ENCODE measurements around the gene CFAP57. TPM values are rescaled to one million over a fixed set of nuclear protein-coding genes. Genes with fewer than 3 reads are reported as not detected.

The CFAP57 gene
- total and polyA plus RNA-seq, 2 of the 13 experiments (the other 11 are each of a cell fraction or from before 2014, with no cell fraction given), result 0.01 TPM; not detected in 1

DNA sequence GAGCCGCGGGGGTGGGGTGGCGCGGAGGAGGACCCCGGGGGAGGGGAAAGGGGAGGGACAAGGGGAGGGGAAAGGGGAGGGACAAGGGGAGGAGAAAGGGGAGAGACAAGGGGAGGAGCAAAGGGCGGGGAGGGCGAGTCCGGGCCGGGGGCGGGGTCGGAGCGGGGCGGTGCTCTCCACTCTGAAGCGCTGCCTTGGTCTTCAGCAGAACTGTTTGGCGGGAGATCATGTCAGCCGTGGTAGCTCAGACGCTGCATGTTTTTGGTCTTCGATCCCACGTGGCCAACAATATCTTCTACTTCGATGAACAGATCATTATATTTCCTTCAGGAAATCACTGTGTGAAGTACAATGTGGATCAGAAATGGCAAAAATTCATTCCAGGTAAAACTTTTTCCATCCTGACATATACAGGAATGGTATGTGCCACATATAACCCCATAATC is 420 bp downstream of the CFAP57 start:
- peaks cover 8 to 29% of the 10 kb centered on the region in 2 experiments for H3K36me3 ChIP-seq (replicated peaks in 1 of 2; ENCODE audit: control insufficient read depth in 1 of 2, insufficient read depth in 2 of 2, low read length in 2 of 2)
- peak overlapping the region; percentile 79 to 97 (median 87) for H3K4me3 ChIP-seq (replicated peaks in 1 of 3; ENCODE audit: insufficient read depth in 1 of 3, low read depth in 2 of 3, low read length in 3 of 3)
- H3K9me3 ChIP-seq (ENCODE audit: low read length), result no peaks in the 10 kb centered on the region
- 2% methylated on average over 20 of the region's 20 CpGs for WGBS (ENCODE audit: low lambda C conversion rate)
- no TSS peak for BruUV-seq (replicated peaks)
- peak overlapping the region; percentile 84 for H2AFZ ChIP-seq (ENCODE audit: low read length)
- H4K20me1 ChIP-seq (ENCODE audit: insufficient read depth, low read length), result no peaks in the 10 kb centered on the region
- POLR2A ChIA-PET, result interaction anchor here (1.0 to 2.2 kb wide), 3 partner anchors 34 to 477 kb away, joined by 3 to 8 read pairs (median 6); partner anchors contain the start of gene KDM4A
- CTCF ChIA-PET (ENCODE audit: low intra/inter-chr PET ratio, low total read pairs), result no interaction called here
- H3K4me2 ChIP-seq (ENCODE audit: low read depth, low read length), result peak overlapping the region; percentile 92
- DNase-seq (ENCODE audit: low spot score) (peak; percentile 69), FAIRE-seq (peak; percentile 59), ATAC-seq (peak; percentile 87)
- in situ Hi-C loops (cut with HindIII; ENCODE audit: extremely low pct_ligation_motif_present, low pct_unique_long_range_greater_than_20kb), result no loop called here
- peaks cover 23% of the 10 kb centered on the region for H3K4me1 ChIP-seq (ENCODE audit: insufficient read depth, low read length)
- no peak overlapping the region for H3K9ac ChIP-seq (ENCODE audit: insufficient read depth, low read depth, low read length)
- H3K27ac ChIP-seq (ENCODE audit: extremely low read length, insufficient read depth, low read length), result peak overlapping the region; percentile 49
- H3K27me3 ChIP-seq (ENCODE audit: control insufficient read depth in 1 of 2, insufficient read depth in 2 of 2, low read length in 2 of 2), result peaks cover 0 to 20% of the 10 kb centered on the region in 2 experiments; a peak in 3 of 5 replicates
- peaks cover 20% of the 10 kb centered on the region for H3K79me2 ChIP-seq (ENCODE audit: insufficient read depth, low read length)
- intact Hi-C loops (cut with micrococcal nuclease; ENCODE audit: unreplicated experiment), result no loop called here
- no peak for TF ChIP-seq ZFP36L1 (CRISPR knock-in tag; IDR thresholded peaks at IDR 0.05)
- TF ChIP-seq, protein P1, sequence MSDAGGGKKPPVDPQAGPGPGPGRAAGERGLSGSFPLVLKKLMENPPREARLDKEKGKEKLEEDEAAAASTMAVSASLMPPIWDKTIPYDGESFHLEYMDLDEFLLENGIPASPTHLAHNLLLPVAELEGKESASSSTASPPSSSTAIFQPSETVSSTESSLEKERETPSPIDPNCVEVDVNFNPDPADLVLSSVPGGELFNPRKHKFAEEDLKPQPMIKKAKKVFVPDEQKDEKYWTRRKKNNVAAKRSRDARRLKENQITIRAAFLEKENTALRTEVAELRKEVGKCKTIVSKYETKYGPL (CRISPR knock-in tag; IDR thresholded peaks at IDR 0.05), result peak; percentile 23; the same call in 1 of the 2 replicates
- TF ChIP-seq HNRNPL (IDR thresholded peaks at IDR 0.05; ENCODE audit: low read depth, low read length), result no peak
- TF ChIP-seq KLF12 (CRISPR knock-in tag; IDR thresholded peaks at IDR 0.05; ENCODE audit: borderline replicate concordance), result peak; percentile 40; the same call in 1 of the 2 replicates
- no peak for TF ChIP-seq BRD4 (CRISPR knock-in tag; IDR thresholded peaks at IDR 0.05)
- TF ChIP-seq ZSCAN30 (CRISPR knock-in tag; IDR thresholded peaks at IDR 0.05), result no peak
- peak; percentile 80; the same call in 1 of the 2 replicates for TF ChIP-seq ZNF879 (CRISPR knock-in tag; IDR thresholded peaks at IDR 0.05)
- TF ChIP-seq ZNF430 (CRISPR knock-in tag; IDR thresholded peaks at IDR 0.05), result peak; percentile 42; the same call in 1 of the 2 replicates
- TF ChIP-seq MZF1 (CRISPR knock-in tag; IDR thresholded peaks at IDR 0.05; ENCODE audit: borderline replicate concordance), result no peak
- TF ChIP-seq, protein P2, sequence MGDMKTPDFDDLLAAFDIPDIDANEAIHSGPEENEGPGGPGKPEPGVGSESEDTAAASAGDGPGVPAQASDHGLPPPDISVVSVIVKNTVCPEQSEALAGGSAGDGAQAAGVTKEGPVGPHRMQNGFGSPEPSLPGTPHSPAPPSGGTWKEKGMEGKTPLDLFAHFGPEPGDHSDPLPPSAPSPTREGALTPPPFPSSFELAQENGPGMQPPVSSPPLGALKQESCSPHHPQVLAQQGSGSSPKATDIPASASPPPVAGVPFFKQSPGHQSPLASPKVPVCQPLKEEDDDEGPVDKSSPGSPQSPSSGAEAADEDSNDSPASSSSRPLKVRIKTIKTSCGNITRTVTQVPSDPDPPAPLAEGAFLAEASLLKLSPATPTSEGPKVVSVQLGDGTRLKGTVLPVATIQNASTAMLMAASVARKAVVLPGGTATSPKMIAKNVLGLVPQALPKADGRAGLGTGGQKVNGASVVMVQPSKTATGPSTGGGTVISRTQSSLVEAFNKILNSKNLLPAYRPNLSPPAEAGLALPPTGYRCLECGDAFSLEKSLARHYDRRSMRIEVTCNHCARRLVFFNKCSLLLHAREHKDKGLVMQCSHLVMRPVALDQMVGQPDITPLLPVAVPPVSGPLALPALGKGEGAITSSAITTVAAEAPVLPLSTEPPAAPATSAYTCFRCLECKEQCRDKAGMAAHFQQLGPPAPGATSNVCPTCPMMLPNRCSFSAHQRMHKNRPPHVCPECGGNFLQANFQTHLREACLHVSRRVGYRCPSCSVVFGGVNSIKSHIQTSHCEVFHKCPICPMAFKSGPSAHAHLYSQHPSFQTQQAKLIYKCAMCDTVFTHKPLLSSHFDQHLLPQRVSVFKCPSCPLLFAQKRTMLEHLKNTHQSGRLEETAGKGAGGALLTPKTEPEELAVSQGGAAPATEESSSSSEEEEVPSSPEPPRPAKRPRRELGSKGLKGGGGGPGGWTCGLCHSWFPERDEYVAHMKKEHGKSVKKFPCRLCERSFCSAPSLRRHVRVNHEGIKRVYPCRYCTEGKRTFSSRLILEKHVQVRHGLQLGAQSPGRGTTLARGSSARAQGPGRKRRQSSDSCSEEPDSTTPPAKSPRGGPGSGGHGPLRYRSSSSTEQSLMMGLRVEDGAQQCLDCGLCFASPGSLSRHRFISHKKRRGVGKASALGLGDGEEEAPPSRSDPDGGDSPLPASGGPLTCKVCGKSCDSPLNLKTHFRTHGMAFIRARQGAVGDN (CRISPR knock-in tag; IDR thresholded peaks at IDR 0.05), result no peak
- TF ChIP-seq, protein P3, sequence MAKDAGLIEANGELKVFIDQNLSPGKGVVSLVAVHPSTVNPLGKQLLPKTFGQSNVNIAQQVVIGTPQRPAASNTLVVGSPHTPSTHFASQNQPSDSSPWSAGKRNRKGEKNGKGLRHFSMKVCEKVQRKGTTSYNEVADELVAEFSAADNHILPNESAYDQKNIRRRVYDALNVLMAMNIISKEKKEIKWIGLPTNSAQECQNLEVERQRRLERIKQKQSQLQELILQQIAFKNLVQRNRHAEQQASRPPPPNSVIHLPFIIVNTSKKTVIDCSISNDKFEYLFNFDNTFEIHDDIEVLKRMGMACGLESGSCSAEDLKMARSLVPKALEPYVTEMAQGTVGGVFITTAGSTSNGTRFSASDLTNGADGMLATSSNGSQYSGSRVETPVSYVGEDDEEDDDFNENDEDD (CRISPR knock-in tag; IDR thresholded peaks at IDR 0.05; ENCODE audit: borderline replicate concordance), result peak; percentile 95; the same call in 1 of the 2 replicates
- 0 out of 2 replicates have a peak, but pooled peaks have one; percentile 25 for TF ChIP-seq TEAD2 (CRISPR knock-in tag; IDR thresholded peaks at IDR 0.05)
- 0 out of 2 replicates have a peak, but pooled peaks have one; percentile 14 for TF ChIP-seq DNMT3B (CRISPR knock-in tag; conservative IDR thresholded peaks at IDR 0.05)
- no peak for TF ChIP-seq NRL (CRISPR knock-in tag; IDR thresholded peaks at IDR 0.05; ENCODE audit: borderline replicate concordance)
- TF ChIP-seq, protein P4, sequence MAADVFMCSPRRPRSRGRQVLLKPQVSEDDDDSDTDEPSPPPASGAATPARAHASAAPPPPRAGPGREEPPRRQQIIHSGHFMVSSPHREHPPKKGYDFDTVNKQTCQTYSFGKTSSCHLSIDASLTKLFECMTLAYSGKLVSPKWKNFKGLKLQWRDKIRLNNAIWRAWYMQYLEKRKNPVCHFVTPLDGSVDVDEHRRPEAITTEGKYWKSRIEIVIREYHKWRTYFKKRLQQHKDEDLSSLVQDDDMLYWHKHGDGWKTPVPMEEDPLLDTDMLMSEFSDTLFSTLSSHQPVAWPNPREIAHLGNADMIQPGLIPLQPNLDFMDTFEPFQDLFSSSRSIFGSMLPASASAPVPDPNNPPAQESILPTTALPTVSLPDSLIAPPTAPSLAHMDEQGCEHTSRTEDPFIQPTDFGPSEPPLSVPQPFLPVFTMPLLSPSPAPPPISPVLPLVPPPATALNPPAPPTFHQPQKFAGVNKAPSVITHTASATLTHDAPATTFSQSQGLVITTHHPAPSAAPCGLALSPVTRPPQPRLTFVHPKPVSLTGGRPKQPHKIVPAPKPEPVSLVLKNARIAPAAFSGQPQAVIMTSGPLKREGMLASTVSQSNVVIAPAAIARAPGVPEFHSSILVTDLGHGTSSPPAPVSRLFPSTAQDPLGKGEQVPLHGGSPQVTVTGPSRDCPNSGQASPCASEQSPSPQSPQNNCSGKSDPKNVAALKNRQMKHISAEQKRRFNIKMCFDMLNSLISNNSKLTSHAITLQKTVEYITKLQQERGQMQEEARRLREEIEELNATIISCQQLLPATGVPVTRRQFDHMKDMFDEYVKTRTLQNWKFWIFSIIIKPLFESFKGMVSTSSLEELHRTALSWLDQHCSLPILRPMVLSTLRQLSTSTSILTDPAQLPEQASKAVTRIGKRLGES (CRISPR knock-in tag; IDR thresholded peaks at IDR 0.05; ENCODE audit: borderline replicate concordance), result 0 out of 2 replicates have a peak, but pooled peaks have one; percentile 59
- TF ChIP-seq TEAD3 (CRISPR knock-in tag; optimal IDR thresholded peaks at IDR 0.05; ENCODE audit: borderline replicate concordance), result peak; percentile 12
